K562 (cell line): ENCODE results near the gene POLD2. TPM values are rescaled to one million over a fixed set of nuclear protein-coding genes. Genes with fewer than 3 reads are reported as not detected.

Experiments used
- CC2D1A ChIP-seq: fragments of 450-650 bp; IDR thresholded peaks from 2 replicates; pipeline ENCODE4 v1.6.1; 2017; ENCODE audit warnings: mild to moderate bottlenecking
- CREB1 ChIP-seq, 2 experiments: sonication (generic) in 1 of 2; formaldehyde crosslinking in 1 of 2; IDR thresholded peaks; 2 replicates each; pipeline versions ENCODE4 v1.6.1 to v1.8.0; 2012 to 2022; ENCODE audit warnings: inconsistent platforms in 1 of 2, mild to moderate bottlenecking in 1 of 2, missing genetic modification reagents in 1 of 2, moderate library complexity in 1 of 2
- EGR1 ChIP-seq: fragments of 450-650 bp; conservative IDR thresholded peaks from 2 replicates; pipeline ENCODE4 v1.6.1; 2017; ENCODE audit warnings: mild to moderate bottlenecking
- ELK1 ChIP-seq: sonication (generic); formaldehyde crosslinking; IDR thresholded peaks from 2 replicates; pipeline ENCODE4 v1.8.1; 2022; ENCODE audit warnings: missing genetic modification reagents
- PRDM10 ChIP-seq: fragments of 450-650 bp; IDR thresholded peaks from 2 replicates; pipeline ENCODE4 v1.6.1; 2018; ENCODE audit not compliant: partially characterized antibody
- SP2 ChIP-seq: IDR thresholded peaks from 2 replicates; pipeline ENCODE4 v1.6.1; 2011; ENCODE audit warnings: mild to moderate bottlenecking, low read depth, low read length, moderate library complexity; ENCODE audit not compliant: poor library complexity, severe bottlenecking; ENCODE audit errors: extremely low read depth
- ZBTB40 ChIP-seq, 2 experiments: fragments of 450-650 bp in 1 of 2; sonication (generic) in 1 of 2; formaldehyde crosslinking in 1 of 2; IDR thresholded peaks; 2 replicates each; pipeline versions ENCODE4 v1.7.1 to v1.9.0; 2016 to 2022; ENCODE audit warnings: inconsistent platforms in 1 of 2, mild to moderate bottlenecking in 1 of 2, missing genetic modification reagents in 1 of 2
- polyA plus RNA-seq, 8 experiments: library from polyadenylated mRNA; depleted of rRNA in 4 of 8; stranded (reverse) in 5 of 8; unstranded in 3 of 8; fragments of >200 nt; fragmentation: Nextera tagmentation in 2 of 8; fragmentation: Illumina TruSeq in 1 of 8; extraction: Ambion mirVana in 2 of 8; extraction: Trizol in 1 of 8; gene quantifications; 2 replicates each; pipeline versions ENCODE4 v1.2.1 to v1.2.3, GENCODE V29; 2011 to 2014; ENCODE audit warnings: inconsistent platforms in 1 of 8, missing spikeins in 1 of 8
- total RNA-seq, 7 experiments: library from RNA; depleted of rRNA in 6 of 7; stranded (reverse); fragments of >200 nt in 6 of 7; fragmentation: Illumina TruSeq in 2 of 7; extraction: Trizol in 2 of 7; gene quantifications; 2 replicates each; pipeline versions ENCODE4 v1.2.1 to v1.2.3, GENCODE V29; 2011 to 2021; ENCODE audit warnings: low replicate concordance in 1 of 7

POLD2 gene
- total and polyA plus RNA-seq, 9 of the 15 experiments (the other 6 are each of a cell fraction or from before 2014, with no cell fraction given), result 29.7 to 259 (median 225) TPM

- TF ChIP-seq ZBTB40 (IDR thresholded peaks at IDR 0.05) (no peak), ZBTB40 (CRISPR knock-in tag; IDR thresholded peaks at IDR 0.05) (no peak), ELK1 (CRISPR knock-in tag) (0 out of 2 replicates have a peak, but pooled peaks have one; percentile 37), CC2D1A (no peak), EGR1 (peak; percentile 46), CREB1 (IDR thresholded peaks at IDR 0.05) (no peak), CREB1 (CRISPR knock-in tag; IDR thresholded peaks at IDR 0.05) (no peak), PRDM10 (no peak), SP2 (no peak)
These were observed 22.9 kb upstream of the POLD2 start (continued) for GRCh38 chr7:44145969-44146911.
